Measurements from ENCODE around the gene R3HCC1L.

DNA sequence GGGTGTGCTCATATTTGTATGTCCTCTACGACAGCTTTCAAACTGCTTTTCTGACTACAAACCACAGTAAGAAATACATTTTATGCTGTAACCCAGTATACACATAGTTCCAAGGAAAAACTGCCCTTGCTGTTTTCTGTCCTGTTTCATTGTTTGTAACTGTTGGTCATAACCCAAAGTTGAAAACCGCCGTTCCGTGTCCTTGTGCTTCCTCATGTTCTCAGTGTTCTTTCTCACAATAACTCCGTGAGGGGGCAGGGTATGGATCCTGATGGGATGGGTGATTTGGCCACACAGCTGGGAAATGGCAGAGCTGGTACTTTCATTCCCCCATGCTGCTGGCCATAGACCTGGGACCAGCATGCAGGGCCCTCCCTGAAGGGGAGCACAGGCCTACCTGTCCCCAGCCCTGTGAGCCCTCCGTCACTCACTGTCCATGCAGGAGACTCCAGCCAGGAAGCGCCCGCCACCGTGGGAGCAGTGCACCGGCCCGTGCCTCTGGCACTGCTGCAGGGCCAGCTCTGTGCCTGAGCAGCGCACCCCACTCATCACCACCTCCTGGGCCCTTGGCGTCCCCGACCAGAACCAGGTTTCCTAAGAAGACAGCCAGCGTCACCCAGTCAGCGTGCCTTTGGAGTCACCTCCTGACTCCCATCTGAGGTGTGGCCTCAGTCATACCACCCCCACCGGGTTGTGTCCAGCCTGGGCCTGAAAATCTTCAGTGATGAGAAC lies 120.9 kb downstream of the R3HCC1L start:
- TF ChIP-seq EP300 (IDR thresholded peaks at IDR 0.05; ENCODE audit: borderline replicate concordance) (no peak), TCF12 (IDR thresholded peaks at IDR 0.05; ENCODE audit: low read depth) (no peak), NFIC (IDR thresholded peaks at IDR 0.05) (no peak)
- TF ChIP-seq, protein P1, sequence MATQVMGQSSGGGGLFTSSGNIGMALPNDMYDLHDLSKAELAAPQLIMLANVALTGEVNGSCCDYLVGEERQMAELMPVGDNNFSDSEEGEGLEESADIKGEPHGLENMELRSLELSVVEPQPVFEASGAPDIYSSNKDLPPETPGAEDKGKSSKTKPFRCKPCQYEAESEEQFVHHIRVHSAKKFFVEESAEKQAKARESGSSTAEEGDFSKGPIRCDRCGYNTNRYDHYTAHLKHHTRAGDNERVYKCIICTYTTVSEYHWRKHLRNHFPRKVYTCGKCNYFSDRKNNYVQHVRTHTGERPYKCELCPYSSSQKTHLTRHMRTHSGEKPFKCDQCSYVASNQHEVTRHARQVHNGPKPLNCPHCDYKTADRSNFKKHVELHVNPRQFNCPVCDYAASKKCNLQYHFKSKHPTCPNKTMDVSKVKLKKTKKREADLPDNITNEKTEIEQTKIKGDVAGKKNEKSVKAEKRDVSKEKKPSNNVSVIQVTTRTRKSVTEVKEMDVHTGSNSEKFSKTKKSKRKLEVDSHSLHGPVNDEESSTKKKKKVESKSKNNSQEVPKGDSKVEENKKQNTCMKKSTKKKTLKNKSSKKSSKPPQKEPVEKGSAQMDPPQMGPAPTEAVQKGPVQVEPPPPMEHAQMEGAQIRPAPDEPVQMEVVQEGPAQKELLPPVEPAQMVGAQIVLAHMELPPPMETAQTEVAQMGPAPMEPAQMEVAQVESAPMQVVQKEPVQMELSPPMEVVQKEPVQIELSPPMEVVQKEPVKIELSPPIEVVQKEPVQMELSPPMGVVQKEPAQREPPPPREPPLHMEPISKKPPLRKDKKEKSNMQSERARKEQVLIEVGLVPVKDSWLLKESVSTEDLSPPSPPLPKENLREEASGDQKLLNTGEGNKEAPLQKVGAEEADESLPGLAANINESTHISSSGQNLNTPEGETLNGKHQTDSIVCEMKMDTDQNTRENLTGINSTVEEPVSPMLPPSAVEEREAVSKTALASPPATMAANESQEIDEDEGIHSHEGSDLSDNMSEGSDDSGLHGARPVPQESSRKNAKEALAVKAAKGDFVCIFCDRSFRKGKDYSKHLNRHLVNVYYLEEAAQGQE (IDR thresholded peaks at IDR 0.05; ENCODE audit: low read depth), result no peak
- TF ChIP-seq, protein P2, sequence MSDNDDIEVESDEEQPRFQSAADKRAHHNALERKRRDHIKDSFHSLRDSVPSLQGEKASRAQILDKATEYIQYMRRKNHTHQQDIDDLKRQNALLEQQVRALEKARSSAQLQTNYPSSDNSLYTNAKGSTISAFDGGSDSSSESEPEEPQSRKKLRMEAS (IDR thresholded peaks at IDR 0.05), result no peak
